GM15510 (cell line): ENCODE measurements around the gene MRPS10.

Experiments used
- POLR2A ChIP-seq: IDR thresholded peaks from 3 replicates; pipeline ENCODE4 v1.6.1; 2011; ENCODE audit warnings: borderline replicate concordance; ENCODE audit not compliant: insufficient read length; ENCODE audit errors: extremely low read depth

Gene MRPS10

GRCh38 chr6:42175860-42176259 is 41.8 kb downstream of the MRPS10 start:
- TF ChIP-seq POLR2A: no peak

- TF ChIP-seq POLR2A: no peak
These were observed 44.6 kb downstream of the MRPS10 start, which contains the start of gene GUCA1A for GRCh38 chr6:42173101-42173500. Gene GUCA1A, plus strand, starts transcription at chr6:42173364. Its CDS starts 250 bp downstream, at chr6:42173614.

- TF ChIP-seq POLR2A: no peak
These were observed 45.7 kb downstream of the MRPS10 start for GRCh38 chr6:42171813-42172581.

GRCh38 chr6:42168650-42169049 is 49.0 kb downstream of the MRPS10 start:
- no peak for TF ChIP-seq POLR2A

DNA sequence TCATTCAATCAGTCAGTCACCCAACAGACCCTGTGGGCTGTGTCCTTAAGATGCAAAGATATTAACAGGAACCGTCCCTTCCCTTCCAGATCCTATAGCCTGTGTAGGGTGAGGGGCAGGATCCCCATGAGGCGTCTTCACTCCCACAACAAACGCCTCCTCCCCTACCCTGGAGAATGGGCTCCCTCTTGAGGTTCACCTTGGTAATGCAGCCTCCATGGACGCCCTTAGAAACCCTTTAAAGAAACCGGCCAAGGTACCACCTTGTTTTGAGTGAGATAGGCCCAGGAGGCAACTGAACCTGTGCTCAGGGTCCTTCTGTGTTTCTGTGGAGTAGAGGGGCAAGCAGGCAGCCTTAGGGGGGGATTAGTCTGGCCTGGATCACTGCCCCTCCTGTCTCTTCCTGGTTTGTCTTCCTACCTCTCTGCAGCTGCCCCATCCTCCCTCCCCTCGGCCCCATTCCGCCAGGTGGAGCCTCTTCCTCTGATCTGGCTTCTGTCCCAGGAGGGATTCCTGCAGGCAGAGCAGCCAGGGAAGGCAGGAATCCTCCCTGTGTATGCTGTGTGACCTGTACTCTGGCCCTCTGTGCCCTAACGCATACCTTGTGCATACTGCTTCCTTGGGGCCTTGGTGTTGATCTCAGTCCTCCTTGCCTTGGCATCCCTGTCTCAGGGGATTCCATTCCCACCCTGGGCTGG is 51.1 kb downstream of the MRPS10 start:
- TF ChIP-seq POLR2A: no peak

GRCh38 chr6:42165016-42165415 is 52.6 kb downstream of the MRPS10 start:
- no peak for TF ChIP-seq POLR2A

DNA sequence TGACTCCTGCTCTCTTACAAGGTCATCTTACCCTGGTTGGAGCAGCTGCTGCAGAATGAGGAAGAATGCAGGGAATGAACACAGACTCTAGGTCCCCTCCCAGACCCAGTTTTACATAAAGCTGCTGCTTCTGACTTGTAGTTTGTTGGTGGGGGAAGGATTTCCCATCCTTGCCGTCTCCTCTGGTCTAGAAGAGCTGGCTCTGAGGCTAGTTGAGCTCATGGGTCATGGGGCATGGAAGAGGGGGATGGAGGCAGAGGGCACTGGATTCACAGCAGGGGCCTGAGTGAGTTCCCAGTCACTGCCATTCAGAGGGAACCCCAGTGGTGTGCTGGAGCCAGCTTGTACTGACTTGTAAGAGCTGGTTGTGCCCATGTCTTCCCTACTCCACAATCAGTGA is 53.7 kb downstream of the MRPS10 start:
- TF ChIP-seq POLR2A: no peak

DNA sequence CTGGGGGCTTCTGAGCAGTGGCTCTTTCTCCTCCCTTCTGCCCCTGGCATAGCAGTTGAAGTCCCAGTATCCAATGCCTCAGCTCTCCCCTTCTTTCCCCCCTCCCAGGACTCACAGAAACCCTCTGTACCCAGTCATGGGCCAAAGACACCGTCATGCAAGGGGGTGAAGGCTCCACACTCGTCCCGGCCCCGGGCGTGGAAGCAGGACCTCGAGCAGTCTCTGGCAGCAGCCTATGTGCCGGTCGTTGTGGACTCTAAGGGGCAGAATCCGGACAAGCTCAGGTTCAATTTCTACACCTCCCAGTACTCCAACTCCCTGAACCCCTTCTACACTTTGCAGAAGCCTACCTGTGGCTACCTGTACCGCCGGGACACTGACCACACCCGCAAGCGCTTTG is 54.8 kb downstream of the MRPS10 start:
- TF ChIP-seq POLR2A: no peak

- TF ChIP-seq POLR2A: no peak
These were observed 55.3 kb downstream of the MRPS10 start for GRCh38 chr6:42162384-42162783.

GRCh38 chr6:42159431-42160024 is 58.1 kb downstream of the MRPS10 start:
- no peak for TF ChIP-seq POLR2A

- TF ChIP-seq POLR2A: no peak
These were observed 59.0 kb downstream of the MRPS10 start for GRCh38 chr6:42158631-42159030.

DNA sequence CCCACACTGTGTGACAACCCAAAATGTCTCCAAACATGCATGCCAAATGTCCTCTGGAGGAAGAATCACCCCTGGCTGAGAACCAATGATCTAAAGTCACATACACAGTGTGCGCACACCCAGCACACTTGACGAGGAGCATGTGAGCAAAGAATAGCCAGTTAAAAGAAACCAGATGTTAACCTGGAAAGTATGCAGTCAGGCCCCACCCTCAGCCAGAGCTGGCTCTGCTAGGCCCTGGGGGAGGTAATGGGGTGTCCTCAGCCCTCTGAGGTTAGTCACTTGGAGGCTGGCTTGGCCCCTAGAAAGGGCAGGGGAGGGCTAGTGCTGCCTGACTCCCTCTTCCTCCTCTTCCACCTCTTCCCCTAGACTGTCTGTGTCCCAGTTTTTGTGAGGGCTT is 59.6 kb downstream of the MRPS10 start:
- no peak for TF ChIP-seq POLR2A
